ENCODE results near the gene MBNL1. TPM values are rescaled to one million over a fixed set of nuclear protein-coding genes. Genes with fewer than 3 reads are reported as not detected.
"Not testable (repeated sequence)": the region's sequence is repeated elsewhere in the genome, so short reads cannot be mapped to it uniquely, and the experiment has no call there.

The MBNL1 gene
- polyA plus RNA-seq, 1 donor (not counting 4 experiments of a cell fraction or from before 2014, with no cell fraction given), result 58.3 TPM

DNA sequence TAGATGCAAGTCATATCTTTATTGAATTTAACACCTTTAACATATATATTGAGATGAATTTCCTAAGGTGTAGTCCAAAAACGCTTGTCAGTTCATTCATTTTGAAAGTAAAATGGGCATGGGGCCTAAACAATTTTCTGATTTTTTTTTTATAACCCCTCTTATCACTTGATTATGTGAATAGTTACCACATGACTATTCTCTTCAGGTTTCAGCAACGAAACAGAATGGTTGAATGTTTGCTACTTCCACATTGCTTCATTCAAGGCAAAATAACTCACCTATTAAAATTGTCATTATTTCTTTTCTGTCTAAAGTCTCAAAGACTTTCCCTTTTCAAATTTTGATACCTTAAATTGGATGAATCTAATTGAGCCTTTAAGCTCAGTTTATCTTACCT is 96.4 kb downstream of the MBNL1 start:
- H3K27me3 ChIP-seq (ENCODE audit: control insufficient read depth, extremely low read depth, insufficient read depth, low read length), result no peaks in the 10 kb centered on the region
- H3K79me2 ChIP-seq (ENCODE audit: control insufficient read depth, insufficient read depth, low read length), result peaks cover 74% of the 10 kb centered on the region
- no peaks in the 10 kb centered on the region for H3K9me3 ChIP-seq (ENCODE audit: control insufficient read depth, low read depth, low read length)
- H3K9me1 ChIP-seq (ENCODE audit: control insufficient read depth, extremely low read depth, insufficient read depth, low read length), result peaks cover 4% of the 10 kb centered on the region
- TF ChIP-seq, protein P1, sequence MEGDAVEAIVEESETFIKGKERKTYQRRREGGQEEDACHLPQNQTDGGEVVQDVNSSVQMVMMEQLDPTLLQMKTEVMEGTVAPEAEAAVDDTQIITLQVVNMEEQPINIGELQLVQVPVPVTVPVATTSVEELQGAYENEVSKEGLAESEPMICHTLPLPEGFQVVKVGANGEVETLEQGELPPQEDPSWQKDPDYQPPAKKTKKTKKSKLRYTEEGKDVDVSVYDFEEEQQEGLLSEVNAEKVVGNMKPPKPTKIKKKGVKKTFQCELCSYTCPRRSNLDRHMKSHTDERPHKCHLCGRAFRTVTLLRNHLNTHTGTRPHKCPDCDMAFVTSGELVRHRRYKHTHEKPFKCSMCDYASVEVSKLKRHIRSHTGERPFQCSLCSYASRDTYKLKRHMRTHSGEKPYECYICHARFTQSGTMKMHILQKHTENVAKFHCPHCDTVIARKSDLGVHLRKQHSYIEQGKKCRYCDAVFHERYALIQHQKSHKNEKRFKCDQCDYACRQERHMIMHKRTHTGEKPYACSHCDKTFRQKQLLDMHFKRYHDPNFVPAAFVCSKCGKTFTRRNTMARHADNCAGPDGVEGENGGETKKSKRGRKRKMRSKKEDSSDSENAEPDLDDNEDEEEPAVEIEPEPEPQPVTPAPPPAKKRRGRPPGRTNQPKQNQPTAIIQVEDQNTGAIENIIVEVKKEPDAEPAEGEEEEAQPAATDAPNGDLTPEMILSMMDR (optimal IDR thresholded peaks at IDR 0.05 in 1 of 3, IDR thresholded peaks at IDR 0.05 in 1 of 3, conservative IDR thresholded peaks at IDR 0.05 in 1 of 3; ENCODE audit: extremely low read depth in 1 of 3, insufficient read depth in 2 of 3, low read length in 3 of 3), result no peak
- no peak for TF ChIP-seq EZH2 (IDR thresholded peaks at IDR 0.05; ENCODE audit: low read length)
- H3K4me3 ChIP-seq (ENCODE audit: control insufficient read depth in 2 of 3, extremely low read depth in 1 of 3, insufficient read depth in 2 of 3, low read depth in 1 of 3, low read length in 3 of 3), result no peak overlapping the region
- dilution Hi-C loops (cut with MboI; ENCODE audit: extremely low pct_ligation_motif_present, low sequenced_read_pairs), result no loop called here
- DNase-seq (ENCODE audit: low read depth, low spot score) (no peak), FAIRE-seq (no peak)
- H3K4me2 ChIP-seq (ENCODE audit: control insufficient read depth, extremely low read depth, insufficient read depth, low read depth, low read length), result no peak overlapping the region
- H3K27ac ChIP-seq (ENCODE audit: control insufficient read depth, insufficient read depth, low read length), result peak overlapping the region; percentile 13
- H3K9ac ChIP-seq (ENCODE audit: control insufficient read depth, extremely low read depth, insufficient read depth, low read length), result no peak overlapping the region
- H3K36me3 ChIP-seq (ENCODE audit: control insufficient read depth in 2 of 2, extremely low read depth in 1 of 2, insufficient read depth in 2 of 2, low read length in 2 of 2), result no peaks in the 10 kb centered on the region
- H4K20me1 ChIP-seq (ENCODE audit: control insufficient read depth, extremely low read depth, insufficient read depth, low read length), result no peaks in the 10 kb centered on the region
- H2AFZ ChIP-seq (ENCODE audit: control insufficient read depth, low read length), result no peak overlapping the region
- H3K4me1 ChIP-seq (ENCODE audit: control insufficient read depth, extremely low read depth, insufficient read depth, low read length), result peaks cover 16% of the 10 kb centered on the region

DNA sequence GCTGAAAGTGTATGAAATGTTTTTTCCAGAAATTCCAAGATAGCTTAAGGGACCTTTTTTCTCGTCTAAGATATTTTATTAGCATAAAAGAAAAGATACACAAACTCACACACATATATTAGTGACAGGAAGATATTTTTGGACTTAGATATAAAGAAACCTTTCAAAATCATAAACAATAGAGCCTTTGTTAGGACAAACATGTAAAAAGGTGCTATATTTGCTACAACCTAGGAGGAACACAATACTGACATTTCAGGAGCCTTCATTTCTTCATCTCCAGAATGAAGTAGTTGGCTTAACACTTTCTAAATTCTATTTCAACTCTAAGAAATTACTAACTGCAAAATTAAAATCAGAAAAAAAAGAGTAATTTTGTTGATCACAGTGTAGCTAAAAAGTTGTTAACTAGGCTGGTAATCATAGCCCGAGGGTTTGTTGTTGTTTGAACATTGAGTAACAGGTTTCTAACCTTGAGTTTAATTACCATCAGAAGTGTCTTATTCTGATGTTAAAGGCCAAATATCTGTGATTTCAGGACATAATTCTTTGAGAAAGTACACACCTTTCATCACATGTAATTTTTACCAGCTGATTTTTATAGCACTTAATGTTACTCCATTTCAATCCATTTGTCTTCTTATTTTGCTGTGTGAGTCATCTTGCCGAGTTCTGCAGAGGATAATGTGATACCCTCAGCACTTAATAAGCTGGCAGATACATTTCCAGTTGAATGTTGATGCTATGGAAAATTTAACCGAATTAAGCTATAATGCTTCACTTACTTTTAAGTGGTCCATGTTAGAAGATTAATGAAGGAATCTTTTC is 97.3 kb downstream of the MBNL1 start:
- H3K4me1 ChIP-seq (ENCODE audit: control insufficient read depth, extremely low read depth, insufficient read depth, low read length), result peaks cover 12% of the 10 kb centered on the region
- H3K4me3 ChIP-seq (ENCODE audit: control insufficient read depth in 2 of 3, extremely low read depth in 1 of 3, insufficient read depth in 2 of 3, low read depth in 1 of 3, low read length in 3 of 3), result no peak overlapping the region
- peaks cover 3% of the 10 kb centered on the region for H3K9me1 ChIP-seq (ENCODE audit: control insufficient read depth, extremely low read depth, insufficient read depth, low read length)
- no peaks in the 10 kb centered on the region for H3K27me3 ChIP-seq (ENCODE audit: control insufficient read depth, extremely low read depth, insufficient read depth, low read length)
- H3K36me3 ChIP-seq (ENCODE audit: control insufficient read depth in 2 of 2, extremely low read depth in 1 of 2, insufficient read depth in 2 of 2, low read length in 2 of 2), result no peaks in the 10 kb centered on the region
- no peak overlapping the region for H3K9ac ChIP-seq (ENCODE audit: control insufficient read depth, extremely low read depth, insufficient read depth, low read length)
- TF ChIP-seq, protein P1 (optimal IDR thresholded peaks at IDR 0.05 in 1 of 3, IDR thresholded peaks at IDR 0.05 in 1 of 3, conservative IDR thresholded peaks at IDR 0.05 in 1 of 3; ENCODE audit: extremely low read depth in 1 of 3, insufficient read depth in 2 of 3, low read length in 3 of 3), result no peak
- no peak for TF ChIP-seq EZH2 (IDR thresholded peaks at IDR 0.05; ENCODE audit: low read length)
- dilution Hi-C loops (cut with MboI; ENCODE audit: extremely low pct_ligation_motif_present, low sequenced_read_pairs), result no loop called here
- DNase-seq (ENCODE audit: low read depth, low spot score) (no peak), FAIRE-seq (no peak)
- H3K4me2 ChIP-seq (ENCODE audit: control insufficient read depth, extremely low read depth, insufficient read depth, low read depth, low read length), result no peak overlapping the region
- H4K20me1 ChIP-seq (ENCODE audit: control insufficient read depth, extremely low read depth, insufficient read depth, low read length), result no peaks in the 10 kb centered on the region
- peaks cover 78% of the 10 kb centered on the region for H3K79me2 ChIP-seq (ENCODE audit: control insufficient read depth, insufficient read depth, low read length)
- H3K27ac ChIP-seq (ENCODE audit: control insufficient read depth, insufficient read depth, low read length), result no peak overlapping the region
- H2AFZ ChIP-seq (ENCODE audit: control insufficient read depth, low read length), result no peak overlapping the region
- H3K9me3 ChIP-seq (ENCODE audit: control insufficient read depth, low read depth, low read length), result no peaks in the 10 kb centered on the region

DNA sequence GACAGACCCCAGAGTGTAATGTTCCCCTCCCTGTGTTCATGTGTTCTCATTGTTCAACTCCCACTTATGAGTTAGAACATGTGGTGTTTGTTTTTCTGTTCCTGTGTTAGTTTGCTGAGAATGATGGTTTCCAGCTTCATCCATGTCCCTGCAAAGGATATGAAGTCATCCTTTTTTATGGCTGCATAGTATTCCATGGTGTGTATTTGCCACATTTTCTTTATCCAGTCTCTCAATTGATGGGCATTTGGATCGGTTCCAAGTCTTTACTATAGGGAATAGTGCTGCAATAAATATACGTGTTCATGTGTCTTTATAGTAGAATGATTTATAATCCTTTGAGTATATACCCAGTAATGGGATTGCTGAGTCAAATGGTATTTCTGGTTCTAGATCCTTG is 98.5 kb downstream of the MBNL1 start:
- H4K20me1 ChIP-seq (ENCODE audit: control insufficient read depth, extremely low read depth, insufficient read depth, low read length); H3K4me3 ChIP-seq (ENCODE audit: control insufficient read depth in 2 of 3, extremely low read depth in 1 of 3, insufficient read depth in 2 of 3, low read depth in 1 of 3, low read length in 3 of 3); H3K9me3 ChIP-seq (ENCODE audit: control insufficient read depth, low read depth, low read length); H3K4me2 ChIP-seq (ENCODE audit: control insufficient read depth, extremely low read depth, insufficient read depth, low read depth, low read length); H3K27ac ChIP-seq (ENCODE audit: control insufficient read depth, insufficient read depth, low read length); H3K27me3 ChIP-seq (ENCODE audit: control insufficient read depth, extremely low read depth, insufficient read depth, low read length); DNase-seq (ENCODE audit: low read depth, low spot score); H3K9me1 ChIP-seq (ENCODE audit: control insufficient read depth, extremely low read depth, insufficient read depth, low read length); H3K36me3 ChIP-seq (ENCODE audit: control insufficient read depth in 2 of 2, extremely low read depth in 1 of 2, insufficient read depth in 2 of 2, low read length in 2 of 2); dilution Hi-C loops (cut with MboI; ENCODE audit: extremely low pct_ligation_motif_present, low sequenced_read_pairs); H3K9ac ChIP-seq (ENCODE audit: control insufficient read depth, extremely low read depth, insufficient read depth, low read length); H2AFZ ChIP-seq (ENCODE audit: control insufficient read depth, low read length); FAIRE-seq: not testable (repeated sequence)
- peaks cover 12% of the 10 kb centered on the region for H3K4me1 ChIP-seq (ENCODE audit: control insufficient read depth, extremely low read depth, insufficient read depth, low read length)
- peaks cover 76% of the 10 kb centered on the region for H3K79me2 ChIP-seq (ENCODE audit: control insufficient read depth, insufficient read depth, low read length)

DNA sequence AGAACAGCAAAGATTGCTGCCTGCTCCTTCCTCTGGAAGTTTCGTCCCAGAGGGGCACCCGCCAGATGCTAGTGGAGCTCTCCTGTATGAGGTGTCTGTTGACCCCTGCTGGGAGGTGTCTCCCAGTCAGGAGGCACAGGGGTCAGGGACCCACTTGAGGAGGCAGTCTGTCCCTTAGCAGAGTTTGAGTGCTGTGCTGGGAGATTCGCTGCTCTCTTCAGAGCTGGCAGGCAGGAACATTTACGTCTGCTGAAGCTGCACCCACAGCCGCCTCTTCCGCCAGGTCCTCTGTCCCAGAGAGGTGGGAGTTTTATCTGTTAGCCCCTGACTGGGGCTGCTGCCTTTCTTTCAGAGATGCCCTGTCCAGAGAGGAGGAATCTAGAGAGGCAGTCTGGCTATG is 103.9 kb downstream of the MBNL1 start:
- H3K4me3 ChIP-seq (ENCODE audit: control insufficient read depth in 2 of 3, extremely low read depth in 1 of 3, insufficient read depth in 2 of 3, low read depth in 1 of 3, low read length in 3 of 3); H3K4me1 ChIP-seq (ENCODE audit: control insufficient read depth, extremely low read depth, insufficient read depth, low read length); dilution Hi-C loops (cut with MboI; ENCODE audit: extremely low pct_ligation_motif_present, low sequenced_read_pairs); H3K27me3 ChIP-seq (ENCODE audit: control insufficient read depth, extremely low read depth, insufficient read depth, low read length); H2AFZ ChIP-seq (ENCODE audit: control insufficient read depth, low read length); H3K9ac ChIP-seq (ENCODE audit: control insufficient read depth, extremely low read depth, insufficient read depth, low read length); H4K20me1 ChIP-seq (ENCODE audit: control insufficient read depth, extremely low read depth, insufficient read depth, low read length); H3K9me3 ChIP-seq (ENCODE audit: control insufficient read depth, low read depth, low read length); H3K36me3 ChIP-seq (ENCODE audit: control insufficient read depth in 2 of 2, extremely low read depth in 1 of 2, insufficient read depth in 2 of 2, low read length in 2 of 2); H3K9me1 ChIP-seq (ENCODE audit: control insufficient read depth, extremely low read depth, insufficient read depth, low read length); H3K27ac ChIP-seq (ENCODE audit: control insufficient read depth, insufficient read depth, low read length); DNase-seq (ENCODE audit: low read depth, low spot score); H3K4me2 ChIP-seq (ENCODE audit: control insufficient read depth, extremely low read depth, insufficient read depth, low read depth, low read length); FAIRE-seq: not testable (repeated sequence)
- H3K79me2 ChIP-seq (ENCODE audit: control insufficient read depth, insufficient read depth, low read length), result peaks cover 83% of the 10 kb centered on the region
